HFF-Myc (cell line): ENCODE results near the gene DNAH10.

Experiments used
- DNase-seq: peaks from one replicate; pipeline ENCODE4 v3.0.0-alpha.2; 2011; ENCODE audit warnings: low read depth; ENCODE audit errors: extremely low read depth
- H3K4me3 ChIP-seq: replicated peaks from 2 replicates; pipeline ENCODE4 v1.5.1; 2011; ENCODE audit warnings: low read depth, mild to moderate bottlenecking, control low read depth, low read length
- TF ChIP-seq, protein P1 (sequence below): IDR thresholded peaks from 2 replicates; pipeline ENCODE4 v1.5.1; 2012; ENCODE audit warnings: mild to moderate bottlenecking, low read depth, low read length, control low read depth; ENCODE audit errors: missing control alignments

Gene DNAH10

DNA sequence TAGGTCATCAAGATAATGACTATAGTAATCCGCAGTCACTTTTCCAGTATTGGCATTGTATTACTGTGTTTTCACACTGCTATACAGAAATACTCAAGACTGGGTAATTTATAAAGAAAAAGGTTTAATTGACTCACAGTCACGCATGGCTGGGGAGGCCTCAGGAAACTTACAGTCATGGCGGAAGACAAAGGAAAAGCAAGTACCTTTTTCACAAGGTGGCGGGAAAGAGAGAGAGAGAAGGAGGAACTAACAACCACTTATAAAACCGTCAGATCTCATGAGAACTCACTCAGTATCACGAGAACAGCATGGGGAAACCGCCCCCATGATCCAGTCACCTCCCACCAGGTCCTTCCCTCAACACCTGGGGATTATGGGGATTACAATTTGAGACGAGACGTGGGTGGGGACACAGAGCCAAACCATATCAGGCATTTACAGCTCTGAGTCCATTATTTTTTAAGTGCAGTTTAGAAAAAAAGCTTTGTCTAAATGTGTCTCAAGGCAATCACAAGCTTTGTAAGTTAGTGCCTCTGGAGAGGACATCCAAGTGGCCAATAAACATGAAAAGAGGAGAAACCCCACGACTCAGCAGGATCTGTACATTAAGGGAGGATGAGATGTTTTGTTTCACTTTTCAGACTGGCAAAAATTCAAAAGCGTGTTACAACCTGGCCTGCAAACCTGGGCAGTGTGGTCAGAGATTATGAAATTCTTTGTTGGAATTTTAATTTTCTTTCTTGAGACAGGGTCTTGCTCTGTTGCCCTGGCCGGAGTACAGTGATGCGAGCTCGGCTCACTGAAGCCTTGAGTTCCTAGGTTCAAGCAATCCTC, 82.0 kb downstream of the DNAH10 start:
- no peak for DNase-seq
- TF ChIP-seq, protein P1, sequence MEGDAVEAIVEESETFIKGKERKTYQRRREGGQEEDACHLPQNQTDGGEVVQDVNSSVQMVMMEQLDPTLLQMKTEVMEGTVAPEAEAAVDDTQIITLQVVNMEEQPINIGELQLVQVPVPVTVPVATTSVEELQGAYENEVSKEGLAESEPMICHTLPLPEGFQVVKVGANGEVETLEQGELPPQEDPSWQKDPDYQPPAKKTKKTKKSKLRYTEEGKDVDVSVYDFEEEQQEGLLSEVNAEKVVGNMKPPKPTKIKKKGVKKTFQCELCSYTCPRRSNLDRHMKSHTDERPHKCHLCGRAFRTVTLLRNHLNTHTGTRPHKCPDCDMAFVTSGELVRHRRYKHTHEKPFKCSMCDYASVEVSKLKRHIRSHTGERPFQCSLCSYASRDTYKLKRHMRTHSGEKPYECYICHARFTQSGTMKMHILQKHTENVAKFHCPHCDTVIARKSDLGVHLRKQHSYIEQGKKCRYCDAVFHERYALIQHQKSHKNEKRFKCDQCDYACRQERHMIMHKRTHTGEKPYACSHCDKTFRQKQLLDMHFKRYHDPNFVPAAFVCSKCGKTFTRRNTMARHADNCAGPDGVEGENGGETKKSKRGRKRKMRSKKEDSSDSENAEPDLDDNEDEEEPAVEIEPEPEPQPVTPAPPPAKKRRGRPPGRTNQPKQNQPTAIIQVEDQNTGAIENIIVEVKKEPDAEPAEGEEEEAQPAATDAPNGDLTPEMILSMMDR: no peak
- H3K4me3 ChIP-seq: no peak overlapping the region

DNA sequence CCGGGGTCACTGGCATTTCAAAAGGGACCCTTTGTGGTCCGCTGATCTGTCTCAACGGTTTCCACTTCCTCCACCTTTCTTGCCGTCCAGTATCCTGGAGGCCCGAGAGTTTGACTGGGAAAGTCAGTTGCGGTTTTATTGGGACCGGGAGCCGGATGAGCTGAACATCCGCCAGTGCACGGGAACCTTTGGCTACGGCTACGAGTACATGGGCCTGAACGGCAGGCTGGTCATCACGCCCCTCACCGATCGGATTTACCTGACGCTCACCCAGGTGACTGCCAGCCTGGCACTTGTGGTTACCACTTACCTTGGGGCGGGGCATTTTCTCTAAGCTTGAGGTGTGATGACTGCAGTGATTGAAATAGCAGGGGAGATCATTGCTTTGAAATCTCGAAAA, 83.8 kb downstream of the DNAH10 start:
- no peak for DNase-seq
- TF ChIP-seq, protein P1: no peak
- H3K4me3 ChIP-seq: no peak overlapping the region

DNA sequence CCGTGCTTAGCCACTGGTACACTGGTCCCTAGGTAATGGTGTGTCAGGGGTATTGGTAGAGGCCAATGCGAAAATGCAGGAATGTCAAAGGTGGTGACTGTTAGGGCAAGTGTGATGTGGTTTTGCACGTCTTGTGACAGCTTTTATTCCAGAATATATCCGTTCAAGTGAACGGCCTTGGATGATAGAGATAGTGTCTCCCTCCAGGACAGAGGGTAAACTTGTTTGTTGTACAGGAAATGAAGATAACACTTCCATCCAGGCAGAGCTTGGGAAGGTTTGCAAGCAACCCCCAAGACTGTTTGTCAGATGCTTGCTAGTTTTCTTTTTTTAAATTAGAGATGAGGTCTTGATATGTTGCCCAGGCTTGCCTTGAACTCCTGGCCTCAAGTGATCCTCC, 84.2 kb downstream of the DNAH10 start:
- no peak overlapping the region for H3K4me3 ChIP-seq
- DNase-seq: no peak
- TF ChIP-seq, protein P1: no peak

DNA sequence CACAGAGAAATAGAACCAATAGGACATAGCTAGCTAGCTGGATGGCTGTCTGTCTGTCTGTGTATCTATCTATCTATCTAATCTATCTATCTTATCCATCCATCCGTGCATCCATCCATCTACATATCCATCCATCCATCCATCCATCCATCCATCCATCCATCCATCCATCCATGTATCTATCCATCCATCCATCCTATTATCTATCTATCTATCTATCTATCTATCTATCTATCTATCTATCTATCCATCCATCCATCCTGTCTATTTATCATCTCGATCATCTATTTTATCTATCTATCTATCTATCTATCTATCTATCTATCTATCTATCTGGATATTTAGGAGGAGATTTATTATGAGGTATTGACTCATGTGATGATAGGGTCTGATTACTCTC, 84.9 kb downstream of the DNAH10 start:
- TF ChIP-seq, protein P1: no peak
- no peak overlapping the region for H3K4me3 ChIP-seq
- DNase-seq: no peak

DNA sequence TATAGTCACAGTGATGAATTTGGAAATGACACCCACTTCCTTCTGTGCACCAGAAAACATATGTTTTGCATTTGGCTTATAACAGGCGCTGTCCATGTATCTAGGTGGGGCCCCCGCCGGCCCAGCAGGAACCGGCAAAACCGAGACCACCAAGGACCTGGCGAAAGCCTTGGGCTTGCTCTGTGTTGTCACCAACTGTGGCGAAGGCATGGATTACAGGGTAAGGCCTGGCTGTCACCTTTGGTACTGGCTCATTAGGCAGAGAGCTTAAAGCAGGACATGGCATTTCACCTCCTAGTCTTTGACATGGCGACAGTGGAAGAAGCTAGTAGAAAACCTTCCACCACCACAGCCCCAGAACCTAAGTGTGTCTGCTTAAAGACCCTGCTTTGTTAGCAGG, 85.8 kb downstream of the DNAH10 start:
- no peak for DNase-seq
- TF ChIP-seq, protein P1: no peak
- no peak overlapping the region for H3K4me3 ChIP-seq

DNA sequence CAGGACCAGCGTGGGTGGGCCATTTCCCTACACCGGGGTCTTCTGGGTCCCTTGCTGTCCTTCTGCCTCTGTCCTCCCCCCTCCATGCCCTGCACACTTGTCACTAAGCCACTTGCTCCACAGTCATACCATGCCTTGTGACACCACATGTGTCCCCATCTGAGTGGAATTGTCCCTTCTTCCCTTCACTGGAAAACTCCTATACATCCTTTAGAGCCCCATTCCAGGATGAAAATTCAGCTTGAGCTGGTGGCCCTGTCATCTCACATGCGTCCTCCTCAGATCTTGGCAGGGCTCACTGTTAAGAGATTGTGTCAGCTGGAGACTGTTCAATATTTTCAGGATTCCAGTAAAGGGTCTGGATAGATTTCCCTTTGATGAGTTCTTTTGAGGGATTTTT, 87.4 kb downstream of the DNAH10 start:
- H3K4me3 ChIP-seq: no peak overlapping the region
- TF ChIP-seq, protein P1: no peak
- DNase-seq: no peak
